Pancreas (tissue), 10 donors: ENCODE measurements around the gene TNRC18. TPM values are rescaled to one million over a fixed set of nuclear protein-coding genes. Genes with fewer than 3 reads are reported as not detected.
"Not testable (repeated sequence)": the region's sequence is repeated elsewhere in the genome, so short reads cannot be mapped to it uniquely, and the experiment has no call there.

Source experiments
- ATAC-seq, 4 donors: fragments of 200-7000 bp; cut with Tn5 transposase; one replicate each; pipeline versions ENCODE4 v1.8.0 to v1.9.1; 2020; ENCODE audit warnings: mild to moderate bottlenecking in 4 of 4, moderate library complexity in 4 of 4
- DNase-seq, 6 donors: peaks; one replicate each; pipeline ENCODE4 v3.0.0-alpha.2; 2020
- FAIRE-seq: peaks from 2 replicates; lab custom pipeline; 2012; peaks lifted over from hg19 to GRCh38; lab: Jason Lieb, UNC
- H3K27ac ChIP-seq, 4 donors: fragments of 200-600 bp; sonication (generic); 1 replicate in 3 of 4; 2 replicates in 1 of 4; pipeline versions ENCODE4 v1.5.0 to v1.8.0; 2020
- H3K27me3 ChIP-seq, 4 donors: fragments of 200-600 bp; one replicate each; pipeline ENCODE4 v1.8.0; 2021
- H3K36me3 ChIP-seq, 3 donors: fragments of 200-600 bp; sonication (generic) in 1 of 3; one replicate each; pipeline versions ENCODE4 v1.5.0 to v1.8.0; 2020 to 2021
- H3K4me1 ChIP-seq, 3 donors: fragments of 200-600 bp; one replicate each; pipeline ENCODE4 v1.8.0; 2021
- H3K4me3 ChIP-seq, 4 donors: fragments of 200-600 bp; sonication (generic) in 2 of 4; one replicate each; pipeline versions ENCODE4 v1.5.0 to v1.8.0; 2020 to 2021
- H3K9me3 ChIP-seq, 4 donors: fragments of 200-600 bp; one replicate each; pipeline ENCODE4 v1.8.0; 2021
- WGBS, 2 donors: extraction: QIAGEN DNeasy Blood & Tissue Kit; methylation state at CpG; one replicate each; pipeline ENCODE4 v1.1.7; 2013; 5-methylcytosine and 5-hydroxymethylcytosine counted together
- intact Hi-C, 3 donors: fragments of 100-400 bp; cut with DNase I; formaldehyde crosslinking; loops; one replicate each; pipeline versions ENCODE4 v1.11.1 to v1.14.2; 2022
- polyA plus RNA-seq, 2 donors: library from polyadenylated mRNA; stranded (reverse); fragments of 200-250 nt; gene quantifications; one replicate each; pipeline ENCODE4 v1.2.3, GENCODE V29; 2013
- total RNA-seq, 6 donors: library from RNA; stranded (reverse); fragmentation: NEBNext Ultra II Directional in 4 of 6; extraction: Animal tissue kit (Norgen Biotek cat#: 25700) in 4 of 6; gene quantifications; one replicate each; pipeline versions ENCODE4 v1.2.1 to v1.2.4, GENCODE V29; 2021 to 2023
- TF ChIP-seq, protein P1 (sequence below), 4 donors: fragments of 200-600 bp; sonication (generic) in 3 of 4; IDR thresholded peaks; one replicate each; pipeline versions ENCODE4 v1.5.0 to v1.8.0; 2021; ENCODE audit warnings: antibody characterized with exemption in 4 of 4
- donor health status: healthy with polysubstance abuse.
- donor health status: DM: no; HTN: no; CAD: no; lungs with moderate emphysema.
- donor health status: DM: no; HTN: no; CAD: no.
- donor health status: control.
- donor health status: control.
- donor health status: Bipolar disorder and iron deficiency.
- donor health status: DM: yes; HTN: yes; CAD: no.
- donor health status: DM: no; HTN: no; CAD: no.
- donor health status: DM: no; HTN: no; CAD: no.
- donor health status: DM: yes; HTN: yes; CAD: no.

The TNRC18 gene
- total and polyA plus RNA-seq, 8 donors, result 30.1 to 80.6 (median 36.9) TPM

DNA sequence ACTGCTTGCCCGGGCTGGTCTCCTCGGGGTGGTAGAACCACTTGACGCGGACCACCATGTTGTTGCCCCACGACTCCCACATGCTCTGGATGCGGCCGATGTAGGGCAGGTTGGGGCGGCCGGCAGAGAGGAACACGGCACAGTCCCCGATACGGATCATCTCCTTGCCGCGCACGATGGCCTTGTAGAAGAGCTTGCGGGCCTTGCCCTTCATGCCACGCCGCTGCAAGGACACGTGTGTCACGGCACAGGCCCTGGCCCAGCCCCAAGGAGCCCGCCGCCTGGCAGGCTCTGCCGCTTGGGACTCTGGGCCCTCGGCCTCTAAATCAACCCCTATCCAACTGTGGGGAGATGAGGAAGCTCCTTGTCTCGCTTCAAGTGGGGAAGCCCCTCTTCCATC is 114.5 kb downstream of the TNRC18 start:
- DNase-seq (no peak), ATAC-seq (no peak), FAIRE-seq (no peak)
- H3K9me3 ChIP-seq, result no peaks in the 10 kb centered on the region
- intact Hi-C loops, result no loop called here
- H3K36me3 ChIP-seq, result peaks cover 2 to 46% (median 14%) of the 10 kb centered on the region in 3 donors
- no peak overlapping the region for H3K4me3 ChIP-seq
- H3K27me3 ChIP-seq, result no peaks in the 10 kb centered on the region
- H3K27ac ChIP-seq, result no peak overlapping the region
- 94 to 97% methylated on average over 25 of the region's 25 CpGs for WGBS, 2 donors
- H3K4me1 ChIP-seq, result no peaks in the 10 kb centered on the region
- TF ChIP-seq, protein P1, sequence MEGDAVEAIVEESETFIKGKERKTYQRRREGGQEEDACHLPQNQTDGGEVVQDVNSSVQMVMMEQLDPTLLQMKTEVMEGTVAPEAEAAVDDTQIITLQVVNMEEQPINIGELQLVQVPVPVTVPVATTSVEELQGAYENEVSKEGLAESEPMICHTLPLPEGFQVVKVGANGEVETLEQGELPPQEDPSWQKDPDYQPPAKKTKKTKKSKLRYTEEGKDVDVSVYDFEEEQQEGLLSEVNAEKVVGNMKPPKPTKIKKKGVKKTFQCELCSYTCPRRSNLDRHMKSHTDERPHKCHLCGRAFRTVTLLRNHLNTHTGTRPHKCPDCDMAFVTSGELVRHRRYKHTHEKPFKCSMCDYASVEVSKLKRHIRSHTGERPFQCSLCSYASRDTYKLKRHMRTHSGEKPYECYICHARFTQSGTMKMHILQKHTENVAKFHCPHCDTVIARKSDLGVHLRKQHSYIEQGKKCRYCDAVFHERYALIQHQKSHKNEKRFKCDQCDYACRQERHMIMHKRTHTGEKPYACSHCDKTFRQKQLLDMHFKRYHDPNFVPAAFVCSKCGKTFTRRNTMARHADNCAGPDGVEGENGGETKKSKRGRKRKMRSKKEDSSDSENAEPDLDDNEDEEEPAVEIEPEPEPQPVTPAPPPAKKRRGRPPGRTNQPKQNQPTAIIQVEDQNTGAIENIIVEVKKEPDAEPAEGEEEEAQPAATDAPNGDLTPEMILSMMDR (IDR thresholded peaks at IDR 0.05), result no peak

DNA sequence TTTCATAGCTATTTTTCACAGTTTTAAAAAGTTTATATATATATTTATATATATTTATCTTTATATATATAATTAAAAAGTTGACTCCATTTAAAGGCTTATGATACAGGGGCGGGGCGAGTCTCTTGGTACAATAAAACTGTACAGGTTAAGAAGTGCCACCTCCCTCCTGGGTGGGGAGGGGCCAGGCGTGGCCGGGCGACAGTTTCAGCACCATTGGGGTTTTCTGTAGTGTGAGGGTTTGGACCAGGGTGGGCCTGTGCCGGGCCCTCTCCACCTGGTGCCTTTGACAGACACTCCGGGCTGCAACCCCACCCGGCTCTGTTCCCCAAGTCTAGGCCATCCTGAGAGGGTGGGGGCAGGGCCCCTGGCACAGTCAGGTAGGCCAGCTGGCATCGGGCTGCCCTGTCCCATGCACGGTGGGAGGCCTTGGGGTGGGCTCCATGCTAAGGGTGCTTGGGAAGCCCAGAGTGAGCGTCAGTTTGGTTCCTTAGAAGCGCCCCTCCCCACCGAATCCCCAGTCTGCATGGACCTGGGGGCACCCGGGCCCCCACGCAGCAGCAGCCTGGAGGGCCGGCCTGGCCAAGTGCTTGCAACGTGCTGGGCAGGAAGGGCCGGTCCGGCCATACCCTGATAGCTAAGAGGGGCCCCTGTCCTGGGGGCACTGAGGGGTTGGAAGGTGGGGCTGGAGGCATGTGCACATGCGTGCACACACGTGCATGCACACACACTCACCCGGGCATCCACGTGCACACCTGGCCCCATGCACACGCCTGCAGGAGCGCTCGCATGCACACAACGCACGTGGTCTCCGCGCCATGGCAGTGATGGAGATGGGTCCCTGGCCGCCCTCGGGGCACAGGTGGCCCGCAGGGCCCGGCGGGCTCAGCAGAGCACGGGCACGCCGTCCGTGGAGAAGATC is 116.2 kb downstream of the TNRC18 start:
- intact Hi-C loops, DNase-seq, FAIRE-seq, H3K9me3 ChIP-seq, ATAC-seq, H3K27ac ChIP-seq, H3K4me1 ChIP-seq, H3K4me3 ChIP-seq, H3K27me3 ChIP-seq: not testable (repeated sequence)
- 91 to 92% methylated on average over 36 to 39 of the region's 39 CpGs for WGBS, 2 donors
- peaks cover 0 to 39% (median 14%) of the 10 kb centered on the region in 3 donors for H3K36me3 ChIP-seq

DNA sequence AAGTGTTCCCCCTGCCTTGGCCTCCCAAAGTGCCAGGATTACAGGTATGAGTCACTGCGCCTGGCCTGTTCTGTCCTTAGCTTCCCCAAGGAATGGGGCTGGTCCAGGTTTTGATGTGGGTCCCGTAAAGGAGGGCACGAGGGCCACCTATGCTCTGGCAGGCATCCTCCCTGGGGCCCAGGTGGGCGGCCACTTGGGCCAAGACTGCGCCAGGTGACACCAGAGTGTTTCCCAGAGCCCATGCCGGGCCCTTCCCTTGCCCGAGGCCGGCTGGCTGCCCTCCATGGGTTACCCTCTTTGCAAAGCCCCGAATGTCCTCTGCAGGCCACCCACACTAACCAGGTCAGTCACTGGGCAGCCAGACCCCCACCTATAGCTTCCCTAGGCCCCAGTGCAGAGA is 118.6 kb downstream of the TNRC18 start:
- intact Hi-C loops, FAIRE-seq, H3K4me1 ChIP-seq, H3K27me3 ChIP-seq, ATAC-seq, H3K9me3 ChIP-seq, DNase-seq, H3K27ac ChIP-seq, H3K4me3 ChIP-seq: not testable (repeated sequence)
- H3K36me3 ChIP-seq, result peaks cover 0 to 17% (median 10%) of the 10 kb centered on the region in 3 donors
- 90 to 91% methylated on average over 8 to 9 of the region's 9 CpGs for WGBS, 2 donors

DNA sequence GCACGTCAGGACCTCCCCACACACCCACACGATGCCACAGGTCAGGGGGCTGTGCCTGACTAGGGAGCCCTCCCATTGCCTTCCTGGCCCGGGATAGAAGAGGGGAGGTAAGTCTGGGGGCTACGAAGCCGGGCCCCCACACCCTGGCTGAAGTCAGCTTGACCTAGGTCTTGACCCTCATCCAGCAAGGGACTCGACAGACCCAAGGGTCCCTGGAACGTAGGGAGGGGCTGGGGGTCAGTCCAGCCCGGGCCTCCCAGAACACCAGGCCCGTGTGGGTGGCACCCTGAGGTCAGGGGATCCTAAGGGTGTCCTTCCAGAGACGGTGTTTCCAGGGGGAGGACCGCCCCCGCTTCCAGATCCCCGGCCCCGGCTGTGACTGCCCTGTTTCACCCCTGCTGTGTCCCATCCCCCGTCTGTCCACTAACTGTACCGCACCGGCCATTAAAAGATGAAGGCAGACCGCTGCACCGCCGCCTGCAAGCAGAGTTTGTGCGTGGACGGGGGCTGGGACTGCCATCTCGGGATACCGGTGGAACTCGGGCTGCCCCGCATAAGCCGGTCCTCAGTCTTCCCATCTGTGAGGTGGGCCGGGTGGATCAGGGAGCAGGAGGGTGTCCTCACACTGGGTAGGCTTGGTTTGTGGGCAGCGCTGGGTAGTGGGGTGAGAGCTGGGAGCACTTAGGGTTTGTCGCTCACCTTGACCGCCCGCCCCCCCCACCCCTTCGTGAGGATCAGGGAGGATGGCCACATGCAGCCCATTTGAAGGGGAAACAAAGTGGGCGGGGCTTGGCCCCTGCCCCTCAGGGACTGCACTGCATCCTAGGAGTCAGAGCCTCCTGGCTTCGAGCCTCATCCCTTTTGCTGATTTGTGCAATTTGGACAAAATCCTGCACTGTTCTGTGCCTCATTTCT is 119.8 kb downstream of the TNRC18 start:
- H3K4me3 ChIP-seq, result no peak overlapping the region
- H3K27ac ChIP-seq, result no peak overlapping the region
- 69 to 71% methylated on average over 35 of the region's 35 CpGs for WGBS, 2 donors
- H3K27me3 ChIP-seq, result no peaks in the 10 kb centered on the region
- no peaks in the 10 kb centered on the region for H3K4me1 ChIP-seq
- ATAC-seq, result peak in 1 of 4 donors; percentile 9
- TF ChIP-seq, protein P1 (IDR thresholded peaks at IDR 0.05), result no peak
- H3K9me3 ChIP-seq, result no peaks in the 10 kb centered on the region
- H3K36me3 ChIP-seq, result peaks cover 0 to 11% (median 4%) of the 10 kb centered on the region in 3 donors
- intact Hi-C loops, result no loop called here
- DNase-seq, result no peak
- no peak for FAIRE-seq

DNA sequence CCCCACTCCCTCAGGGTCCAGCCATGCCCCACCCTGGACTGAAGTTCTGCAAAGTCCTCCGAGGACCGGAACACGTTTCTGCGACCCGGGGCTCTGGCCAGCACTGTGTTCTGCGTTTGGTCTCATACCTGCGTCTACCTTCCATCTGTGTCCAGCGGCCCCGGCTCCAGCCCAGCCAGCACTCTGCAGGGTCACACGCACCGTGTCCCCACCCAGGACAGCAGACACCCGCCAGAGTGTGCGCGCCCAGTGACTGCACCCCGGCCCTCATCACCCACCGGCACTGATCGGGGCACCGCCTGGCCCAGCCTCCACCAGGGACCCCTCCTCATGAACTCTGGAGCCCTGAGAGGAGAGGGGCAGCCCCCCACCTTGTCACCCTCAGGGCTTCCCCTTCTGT is 120.6 kb downstream of the TNRC18 start:
- 75 to 87% methylated on average over 17 to 18 of the region's 18 CpGs for WGBS, 2 donors
- no peaks in the 10 kb centered on the region for H3K4me1 ChIP-seq
- peaks cover 0 to 9% (median 4%) of the 10 kb centered on the region in 3 donors for H3K36me3 ChIP-seq
- H3K27me3 ChIP-seq, result no peaks in the 10 kb centered on the region
- H3K27ac ChIP-seq, result no peak overlapping the region
- intact Hi-C loops, result no loop called here
- H3K9me3 ChIP-seq, result no peaks in the 10 kb centered on the region
- FAIRE-seq (no peak), ATAC-seq (peak in 2 of 4 donors; percentile 9 to 11), DNase-seq (no peak)
- TF ChIP-seq, protein P1 (IDR thresholded peaks at IDR 0.05), result no peak
- H3K4me3 ChIP-seq, result no peak overlapping the region
